ENCODE data around the gene MLNR. TPM values are rescaled to one million over a fixed set of nuclear protein-coding genes. Genes with fewer than 3 reads are reported as not detected.

Gene MLNR
- polyA plus RNA-seq, 1 donor from 2014 or later = not detected

DNA sequence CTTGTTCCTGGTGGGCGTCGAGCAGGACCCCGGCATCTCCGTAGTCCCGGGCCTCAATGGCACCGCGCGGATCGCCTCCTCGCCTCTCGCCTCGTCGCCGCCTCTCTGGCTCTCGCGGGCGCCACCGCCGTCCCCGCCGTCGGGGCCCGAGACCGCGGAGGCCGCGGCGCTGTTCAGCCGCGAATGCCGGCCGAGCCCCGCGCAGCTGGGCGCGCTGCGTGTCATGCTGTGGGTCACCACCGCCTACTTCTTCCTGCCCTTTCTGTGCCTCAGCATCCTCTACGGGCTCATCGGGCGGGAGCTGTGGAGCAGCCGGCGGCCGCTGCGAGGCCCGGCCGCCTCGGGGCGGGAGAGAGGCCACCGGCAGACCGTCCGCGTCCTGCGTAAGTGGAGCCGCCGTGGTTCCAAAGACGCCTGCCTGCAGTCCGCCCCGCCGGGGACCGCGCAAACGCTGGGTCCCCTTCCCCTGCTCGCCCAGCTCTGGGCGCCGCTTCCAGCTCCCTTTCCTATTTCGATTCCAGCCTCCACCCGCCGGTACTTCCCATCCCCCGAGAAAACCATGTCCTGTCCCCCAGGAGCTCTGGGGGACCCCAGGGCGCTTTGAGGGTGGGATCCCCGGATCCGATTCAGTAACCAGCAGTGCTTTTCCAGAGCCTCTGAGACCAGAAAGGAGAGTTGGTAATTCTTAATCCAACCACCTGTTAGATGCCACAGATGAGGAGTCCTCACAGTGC, 885 bp downstream of the MLNR start:
- Histone ChIP-seq H3K36me3 (ENCODE audit: insufficient read depth, low read length) (no peaks in the 10 kb centered on the region), H2AFZ (ENCODE audit: low read depth, low read length) (no peak overlapping the region), H3K4me3 (ENCODE audit: low read length) (peak overlapping the region; percentile 60), H3K9me3 (ENCODE audit: low read length) (no peaks in the 10 kb centered on the region), H3K79me2 (replicated peaks; ENCODE audit: insufficient read depth, low read length) (no peaks in the 10 kb centered on the region), H3K27ac (ENCODE audit: low read length) (no peak overlapping the region), H3K9ac (ENCODE audit: low read length) (no peak overlapping the region), H3K27me3 (ENCODE audit: insufficient read depth, low read depth, low read length) (peaks cover 70% of the 10 kb centered on the region), H4K20me1 (ENCODE audit: insufficient read depth) (no peaks in the 10 kb centered on the region), H3K4me2 (ENCODE audit: low read length) (no peak overlapping the region), H3F3A (ENCODE audit: insufficient read depth, low read length, poor library complexity, severe bottlenecking) (no peaks in the 10 kb centered on the region), H3K9me2 (ENCODE audit: insufficient read depth, low read length) (no peaks in the 10 kb centered on the region)
- no peak for TF ChIP-seq TAF1 (IDR thresholded peaks at IDR 0.05; ENCODE audit: low read depth)

GRCh38 chr13:49221590-49221965, 1.4 kb downstream of the MLNR start:
- no peak overlapping the region for H2AFZ ChIP-seq (ENCODE audit: low read depth, low read length)
- H4K20me1 ChIP-seq (ENCODE audit: insufficient read depth) = no peaks in the 10 kb centered on the region
- H3F3A ChIP-seq (ENCODE audit: insufficient read depth, low read length, poor library complexity, severe bottlenecking) = no peaks in the 10 kb centered on the region
- TF ChIP-seq POLR2AphosphoS5 (IDR thresholded peaks at IDR 0.05) (no peak), TAF1 (IDR thresholded peaks at IDR 0.05; ENCODE audit: low read depth) (no peak), RAD21 (conservative IDR thresholded peaks at IDR 0.05) (no peak), EZH2 (IDR thresholded peaks at IDR 0.05; ENCODE audit: borderline replicate concordance, insufficient read depth, low read length, poor library complexity, severe bottlenecking) (no peak), EP300 (conservative IDR thresholded peaks at IDR 0.05; ENCODE audit: poor library complexity, severe bottlenecking) (no peak), MXI1 (conservative IDR thresholded peaks at IDR 0.05; ENCODE audit: poor library complexity, severe bottlenecking) (no peak), REST (IDR thresholded peaks at IDR 0.05; ENCODE audit: borderline replicate concordance) (no peak), CTCF (IDR thresholded peaks at IDR 0.05; ENCODE audit: poor library complexity, severe bottlenecking) (no peak), SMC3 (conservative IDR thresholded peaks at IDR 0.05; ENCODE audit: poor library complexity) (no peak)
- no peaks in the 10 kb centered on the region for H3K9me2 ChIP-seq (ENCODE audit: insufficient read depth, low read length)
- H3K9ac ChIP-seq (ENCODE audit: low read length) = no peak overlapping the region
- H3K79me2 ChIP-seq (replicated peaks; ENCODE audit: insufficient read depth, low read length) = no peaks in the 10 kb centered on the region
- no peak overlapping the region for H3K27ac ChIP-seq (ENCODE audit: low read length)
- H3K27me3 ChIP-seq (ENCODE audit: insufficient read depth, low read depth, low read length) = peaks cover 70% of the 10 kb centered on the region
- no peak overlapping the region for H3K4me2 ChIP-seq (ENCODE audit: low read length)
- H3K4me3 ChIP-seq (ENCODE audit: low read length) = no peak overlapping the region
- H3K9me3 ChIP-seq (ENCODE audit: low read length) = no peaks in the 10 kb centered on the region
- H3K36me3 ChIP-seq (ENCODE audit: insufficient read depth, low read length) = no peaks in the 10 kb centered on the region

All from neural cell (in vitro differentiated cells).